DND-41 (cell line): ENCODE data around the gene STK32C.

Source experiments
- ATAC-seq: fragments of 200-7000 bp; cut with Tn5 transposase; 3 replicates; pipeline ENCODE4 v1.9.1; 2021; ENCODE audit warnings: low read depth; ENCODE audit not compliant: insufficient read depth
- DNase-seq: peaks from one replicate; pipeline ENCODE4 v3.0.0-alpha.2; 2020
- H2AFZ ChIP-seq: 2 replicates; pipeline ENCODE4 v1.6.0; 2012; ENCODE audit warnings: low read depth, low read length
- H3K27ac ChIP-seq: 2 replicates; pipeline ENCODE4 v1.5.1; 2012; ENCODE audit warnings: low read length, inconsistent platforms
- H3K27me3 ChIP-seq: fragments of 200-600 bp; sonication (generic); 2 replicates; pipeline ENCODE4 v1.6.0; 2012; ENCODE audit warnings: low read length, mild to moderate bottlenecking, inconsistent platforms; ENCODE audit not compliant: insufficient read depth, poor library complexity
- H3K36me3 ChIP-seq: 2 replicates; pipeline ENCODE4 v1.5.1; 2012; ENCODE audit warnings: low read length, inconsistent platforms; ENCODE audit not compliant: insufficient read depth
- H3K4me1 ChIP-seq: 2 replicates; pipeline ENCODE4 v1.5.1; 2012; ENCODE audit warnings: mild to moderate bottlenecking, low read length; ENCODE audit not compliant: insufficient read depth
- H3K4me2 ChIP-seq: 2 replicates; pipeline ENCODE4 v1.6.0; 2012; ENCODE audit warnings: mild to moderate bottlenecking, moderate library complexity, low read length, inconsistent platforms; ENCODE audit not compliant: insufficient read depth
- H3K4me3 ChIP-seq, 2 experiments: fragments of 200-600 bp in 1 of 2; shearing (Covaris generic) in 1 of 2; 2 replicates each; pipeline ENCODE4 v1.5.1; 2012 to 2016; ENCODE audit warnings: inconsistent platforms in 2 of 2, low read length in 2 of 2, mild to moderate bottlenecking in 2 of 2, low read depth in 1 of 2, moderate library complexity in 1 of 2
- H3K79me2 ChIP-seq: 2 replicates; pipeline ENCODE4 v1.6.0; 2012; ENCODE audit warnings: low read length, inconsistent platforms; ENCODE audit not compliant: insufficient read depth
- H3K9ac ChIP-seq: 2 replicates; pipeline ENCODE4 v1.6.0; 2012; ENCODE audit warnings: low read depth, mild to moderate bottlenecking, inconsistent platforms, low read length, moderate library complexity
- H3K9me3 ChIP-seq: 2 replicates; pipeline ENCODE4 v1.5.1; 2012; ENCODE audit warnings: low read length, moderate library complexity, mild to moderate bottlenecking, inconsistent platforms; ENCODE audit not compliant: insufficient read depth, severe bottlenecking
- H4K20me1 ChIP-seq: 2 replicates; pipeline ENCODE4 v1.6.0; 2012; ENCODE audit warnings: low read length; ENCODE audit not compliant: insufficient read depth
- EZH2 ChIP-seq: IDR thresholded peaks from 3 replicates; pipeline ENCODE4 v1.6.1; 2012; ENCODE audit warnings: borderline replicate concordance, low read depth, mild to moderate bottlenecking, moderate library complexity, low read length, inconsistent platforms; ENCODE audit not compliant: severe bottlenecking
- TF ChIP-seq, protein P1 (sequence below): IDR thresholded peaks from 2 replicates; pipeline ENCODE4 v1.5.1; 2012; ENCODE audit warnings: borderline replicate concordance, low read length, moderate library complexity, mild to moderate bottlenecking; ENCODE audit not compliant: poor library complexity, severe bottlenecking; ENCODE audit errors: extremely low read depth

Gene STK32C

DNA sequence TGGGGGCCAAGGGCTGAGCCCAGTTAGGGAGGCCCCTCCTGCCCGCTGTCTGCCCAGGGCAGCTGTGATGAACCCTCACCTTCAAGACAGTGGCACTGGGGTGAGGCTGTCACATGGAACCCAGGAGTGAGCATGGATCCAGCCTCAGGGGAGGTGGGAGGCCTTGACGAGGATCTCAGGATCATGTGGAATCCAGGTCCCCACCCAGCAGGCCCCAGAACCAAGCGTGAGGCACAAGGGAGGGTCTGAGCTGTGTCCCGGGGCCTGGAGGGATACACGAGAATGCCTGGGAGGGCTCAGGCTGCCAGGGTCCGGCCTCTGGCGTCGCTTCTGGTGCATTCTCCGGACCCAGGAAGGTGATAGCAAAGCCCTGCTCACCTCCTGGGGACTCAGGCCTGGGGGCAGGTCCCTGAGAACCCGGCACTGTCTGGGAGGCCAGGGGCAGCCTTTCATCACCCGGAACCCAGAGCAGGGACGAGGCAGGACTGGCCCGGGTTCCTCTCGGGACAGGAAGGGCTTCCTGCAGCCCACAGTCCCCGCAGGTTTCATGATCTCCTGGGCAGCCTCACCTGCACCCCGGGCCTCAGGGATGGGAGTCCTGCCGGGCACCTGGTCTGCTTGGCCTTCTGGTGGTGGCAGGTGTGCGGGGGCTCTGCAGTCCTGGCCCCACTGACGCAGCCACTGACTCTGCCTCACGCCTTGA is 103.5 kb downstream of the STK32C start:
- H4K20me1 ChIP-seq: no peaks in the 10 kb centered on the region
- no peaks in the 10 kb centered on the region for H3K36me3 ChIP-seq
- no peak overlapping the region for H3K4me3 ChIP-seq
- H3K4me2 ChIP-seq: no peak overlapping the region
- H3K27ac ChIP-seq: no peak overlapping the region
- H3K27me3 ChIP-seq: no peaks in the 10 kb centered on the region
- no peak overlapping the region for H3K9ac ChIP-seq
- no peaks in the 10 kb centered on the region for H3K9me3 ChIP-seq
- DNase-seq: no peak
- H3K79me2 ChIP-seq: no peaks in the 10 kb centered on the region
- no peak overlapping the region for H2AFZ ChIP-seq
- no peak for TF ChIP-seq EZH2
- ATAC-seq: no peak
- H3K4me1 ChIP-seq: no peaks in the 10 kb centered on the region

DNA sequence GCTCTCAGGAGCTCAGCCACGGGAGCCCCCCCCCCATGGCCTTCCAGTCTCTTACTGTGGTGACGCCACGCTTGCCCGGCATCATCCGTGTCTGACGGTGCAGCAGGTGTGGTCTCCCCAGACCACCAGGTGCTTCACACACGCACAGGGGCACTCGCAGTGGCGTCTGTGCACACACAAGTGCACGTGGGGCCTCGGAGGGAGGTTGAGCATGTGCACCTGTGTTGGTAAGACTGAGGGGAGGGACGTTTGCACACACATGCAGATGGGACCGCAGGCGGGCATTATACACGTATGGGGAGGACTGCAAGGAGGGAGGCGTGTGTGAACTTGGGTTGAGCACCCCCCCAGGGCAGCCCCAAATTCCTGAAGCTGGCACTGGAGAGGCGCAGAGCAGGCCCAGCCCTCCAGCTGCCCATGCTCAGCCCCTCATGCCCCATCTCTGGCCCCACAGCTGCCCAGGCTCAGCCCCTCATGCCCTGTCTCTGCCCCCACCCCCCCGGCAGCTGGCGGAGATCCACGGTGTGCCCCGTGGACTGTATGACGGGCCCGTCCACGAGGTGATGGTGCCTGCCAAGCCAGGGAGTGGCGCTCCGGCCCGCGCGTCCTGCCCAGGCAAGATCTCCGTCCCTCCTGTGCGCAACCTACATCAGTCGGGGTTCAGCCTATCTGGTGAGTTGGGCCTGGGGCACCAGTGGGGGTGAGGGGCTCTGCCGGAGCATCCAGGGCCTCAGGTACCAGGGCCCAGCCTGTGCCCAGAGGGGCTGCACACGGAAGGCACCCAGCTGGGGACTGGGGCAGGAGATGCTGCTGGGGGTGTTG is 104.3 kb downstream of the STK32C start:
- Histone ChIP-seq H3K4me1 (no peaks in the 10 kb centered on the region), H4K20me1 (no peaks in the 10 kb centered on the region), H3K9me3 (no peaks in the 10 kb centered on the region), H3K4me2 (no peak overlapping the region), H3K9ac (no peak overlapping the region), H3K4me3 (no peak overlapping the region), H3K27me3 (no peaks in the 10 kb centered on the region), H3K36me3 (no peaks in the 10 kb centered on the region), H3K27ac (no peak overlapping the region), H2AFZ (no peak overlapping the region), H3K79me2 (no peaks in the 10 kb centered on the region)
- ATAC-seq (no peak), DNase-seq (no peak)
- TF ChIP-seq, protein P1, sequence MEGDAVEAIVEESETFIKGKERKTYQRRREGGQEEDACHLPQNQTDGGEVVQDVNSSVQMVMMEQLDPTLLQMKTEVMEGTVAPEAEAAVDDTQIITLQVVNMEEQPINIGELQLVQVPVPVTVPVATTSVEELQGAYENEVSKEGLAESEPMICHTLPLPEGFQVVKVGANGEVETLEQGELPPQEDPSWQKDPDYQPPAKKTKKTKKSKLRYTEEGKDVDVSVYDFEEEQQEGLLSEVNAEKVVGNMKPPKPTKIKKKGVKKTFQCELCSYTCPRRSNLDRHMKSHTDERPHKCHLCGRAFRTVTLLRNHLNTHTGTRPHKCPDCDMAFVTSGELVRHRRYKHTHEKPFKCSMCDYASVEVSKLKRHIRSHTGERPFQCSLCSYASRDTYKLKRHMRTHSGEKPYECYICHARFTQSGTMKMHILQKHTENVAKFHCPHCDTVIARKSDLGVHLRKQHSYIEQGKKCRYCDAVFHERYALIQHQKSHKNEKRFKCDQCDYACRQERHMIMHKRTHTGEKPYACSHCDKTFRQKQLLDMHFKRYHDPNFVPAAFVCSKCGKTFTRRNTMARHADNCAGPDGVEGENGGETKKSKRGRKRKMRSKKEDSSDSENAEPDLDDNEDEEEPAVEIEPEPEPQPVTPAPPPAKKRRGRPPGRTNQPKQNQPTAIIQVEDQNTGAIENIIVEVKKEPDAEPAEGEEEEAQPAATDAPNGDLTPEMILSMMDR: no peak
- TF ChIP-seq EZH2: no peak

DNA sequence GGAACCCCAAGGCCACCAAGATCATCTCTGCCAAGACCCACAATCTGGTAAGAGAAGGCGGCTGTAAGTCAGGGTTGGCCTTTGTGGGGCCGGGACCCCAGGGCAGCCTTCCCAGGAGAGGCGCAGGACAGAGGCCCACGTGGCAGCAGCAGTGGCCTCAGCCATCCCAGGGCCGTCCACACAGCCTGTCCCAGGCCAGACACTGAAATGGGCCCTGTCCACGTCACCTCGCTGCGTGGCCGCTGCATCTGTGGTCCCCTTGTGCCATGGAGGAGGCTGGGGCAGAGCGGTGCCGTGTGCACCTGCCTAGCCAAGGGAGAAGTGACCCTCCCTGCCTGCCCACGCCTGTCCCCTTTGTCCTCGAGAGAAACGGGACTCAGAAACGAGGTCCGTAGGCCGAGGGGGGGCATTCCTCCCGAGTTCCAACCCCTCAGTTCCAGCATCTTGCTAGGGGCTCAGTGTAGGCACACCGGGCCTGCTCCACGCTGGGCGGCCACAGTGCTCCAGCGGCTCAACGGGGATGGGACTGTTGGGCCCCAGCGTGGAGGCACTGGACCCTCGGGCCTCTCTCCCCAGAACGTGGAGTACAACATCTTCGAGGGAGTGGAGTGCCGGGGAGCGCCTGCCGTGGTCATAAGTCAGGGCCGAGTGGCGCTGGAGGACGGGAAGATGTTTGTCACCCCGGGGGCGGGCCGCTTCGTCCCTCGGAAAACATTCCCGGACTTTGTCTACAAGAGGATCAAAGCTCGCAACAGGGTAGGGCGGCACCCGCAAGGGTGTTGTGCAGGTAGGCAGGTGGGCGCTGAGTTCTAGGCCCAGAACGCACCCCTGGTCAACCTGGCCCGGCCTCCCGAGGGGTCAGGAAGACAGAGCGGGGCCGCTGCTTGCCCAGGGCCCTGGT is 105.4 kb downstream of the STK32C start:
- ATAC-seq: no peak
- H3K4me1 ChIP-seq: no peaks in the 10 kb centered on the region
- DNase-seq: no peak
- H3K4me2 ChIP-seq: no peak overlapping the region
- no peak overlapping the region for H3K9ac ChIP-seq
- H3K4me3 ChIP-seq: no peak overlapping the region
- H4K20me1 ChIP-seq: no peaks in the 10 kb centered on the region
- H3K27ac ChIP-seq: no peak overlapping the region
- no peak overlapping the region for H2AFZ ChIP-seq
- TF ChIP-seq EZH2: no peak
- TF ChIP-seq, protein P1: no peak
- H3K79me2 ChIP-seq: no peaks in the 10 kb centered on the region
- H3K9me3 ChIP-seq: no peaks in the 10 kb centered on the region
- no peaks in the 10 kb centered on the region for H3K36me3 ChIP-seq
- no peaks in the 10 kb centered on the region for H3K27me3 ChIP-seq
